GM21367 (cell line): ENCODE measurements around the gene CHST4.
"Not testable (repeated sequence)": the region's sequence is repeated elsewhere in the genome, so short reads cannot be mapped to it uniquely, and the experiment has no call there.

Source experiments
- ATAC-seq: cut with Tn5 transposase; IDR thresholded peaks from one replicate; pipeline ENCODE4 v1.9.1; 2021; ENCODE audit not compliant: unreplicated experiment

CHST4 gene

GRCh38 chr16:71526111-71526631, at the start of gene CHST4:
CHST4 (plus strand) TSS chr16:71526426; CDS start chr16:71536678, 10,252 bp downstream.
- ATAC-seq = no peak

GRCh38 chr16:71476457-71477124, 49.6 kb upstream of the CHST4 start:
- ATAC-seq = no peak

DNA sequence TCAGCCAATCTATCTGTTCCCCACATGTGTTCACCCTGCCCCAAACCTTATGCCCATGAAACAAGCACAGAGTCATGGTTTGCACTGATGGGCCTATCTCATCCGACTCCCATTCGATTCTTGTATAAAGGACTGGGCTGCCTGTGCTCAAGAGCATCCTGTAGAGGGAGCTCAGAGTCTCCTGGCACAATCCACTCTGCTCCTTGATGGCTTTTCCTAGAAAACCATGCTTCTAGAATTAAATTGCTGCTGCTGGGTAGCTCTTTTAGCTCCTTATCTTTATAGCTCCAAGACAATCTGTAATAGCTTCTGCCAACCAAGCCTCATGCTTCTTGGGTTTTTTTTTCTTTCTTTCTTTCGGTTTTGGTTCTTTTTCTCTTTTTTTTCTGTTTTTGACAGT, 46.8 kb upstream of the CHST4 start:
- ATAC-seq = no peak

- no peak for ATAC-seq
Measured at GRCh38 chr16:71480956-71481355, 45.3 kb upstream of the CHST4 start.

GRCh38 chr16:71482569-71482968, 43.7 kb upstream of the CHST4 start:
- ATAC-seq = no peak

DNA sequence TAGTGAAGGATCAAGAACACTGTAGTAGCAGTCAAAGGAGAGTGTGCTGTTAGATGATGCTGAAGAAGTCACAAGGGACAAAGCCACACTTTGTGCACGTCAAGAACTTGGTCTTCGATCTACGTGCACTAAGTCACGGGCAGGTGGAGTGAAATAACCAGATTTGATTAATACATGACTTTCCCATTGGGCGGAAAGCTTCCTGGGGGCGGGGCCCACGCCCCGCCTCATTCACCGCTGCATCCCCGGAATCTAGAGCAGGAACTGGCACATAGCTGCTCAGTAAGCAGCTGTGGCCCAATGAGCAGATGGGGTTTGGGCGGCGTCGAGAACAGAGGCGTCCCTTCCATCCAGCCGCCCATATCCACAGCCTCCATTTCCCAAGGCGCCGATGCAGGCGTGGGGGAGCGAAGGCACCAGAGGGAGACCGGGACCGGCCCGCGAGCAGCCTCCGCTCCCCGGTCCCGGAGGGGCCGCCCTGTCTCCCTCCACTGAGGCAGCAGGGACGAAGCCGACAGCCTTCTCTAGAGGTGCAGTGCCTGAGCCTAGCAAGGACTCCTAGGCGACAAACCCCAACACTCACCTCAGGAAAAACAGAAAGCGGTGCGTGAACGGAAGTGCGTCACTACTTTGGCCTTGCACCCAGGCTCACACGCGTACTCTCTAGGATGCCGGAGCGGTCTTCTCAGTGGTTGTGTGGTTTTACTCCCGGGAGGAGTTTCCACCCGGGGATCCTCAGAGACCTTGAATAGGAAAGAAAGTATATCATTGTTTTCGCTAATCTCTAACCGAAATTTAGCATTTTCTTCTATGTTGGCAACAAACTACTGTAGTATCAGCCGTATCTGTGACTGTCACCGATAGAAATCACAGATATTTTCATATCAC, 42.0 kb upstream of the CHST4 start:
- ATAC-seq = peak; percentile 79

DNA sequence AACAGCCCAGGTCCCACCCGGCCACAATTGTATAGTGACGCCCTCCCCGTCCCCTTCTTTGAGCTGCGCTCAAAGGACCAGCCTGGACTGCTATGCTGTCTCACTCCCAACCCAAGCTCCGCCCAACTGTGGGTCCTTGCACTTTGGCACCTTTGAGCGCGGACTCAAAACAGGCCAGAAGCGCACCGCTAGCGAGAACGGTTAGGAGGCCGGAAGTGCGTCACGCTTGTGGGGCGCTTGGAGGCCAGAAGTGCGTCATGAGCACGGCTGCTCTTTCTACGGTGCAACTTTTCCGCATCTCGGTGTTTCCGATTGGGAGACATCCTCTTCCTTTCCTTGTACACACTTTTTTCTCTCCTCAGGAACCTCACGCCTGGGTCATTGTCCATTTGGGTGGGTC, 37.1 kb upstream of the CHST4 start, which contains the start of gene ZNF19:
TSS of gene ZNF19 (minus strand) at position 203 of the 400 bp plus-strand sequence. CDS start 7,210 bp downstream, outside the sequence.
- ATAC-seq = no peak

GRCh38 chr16:71490361-71490760, 35.9 kb upstream of the CHST4 start:
- ATAC-seq = no peak

GRCh38 chr16:71491054-71491453, 35.2 kb upstream of the CHST4 start:
- ATAC-seq = no peak

- ATAC-seq = no peak
Measured at GRCh38 chr16:71492786-71493185, 33.4 kb upstream of the CHST4 start.

DNA sequence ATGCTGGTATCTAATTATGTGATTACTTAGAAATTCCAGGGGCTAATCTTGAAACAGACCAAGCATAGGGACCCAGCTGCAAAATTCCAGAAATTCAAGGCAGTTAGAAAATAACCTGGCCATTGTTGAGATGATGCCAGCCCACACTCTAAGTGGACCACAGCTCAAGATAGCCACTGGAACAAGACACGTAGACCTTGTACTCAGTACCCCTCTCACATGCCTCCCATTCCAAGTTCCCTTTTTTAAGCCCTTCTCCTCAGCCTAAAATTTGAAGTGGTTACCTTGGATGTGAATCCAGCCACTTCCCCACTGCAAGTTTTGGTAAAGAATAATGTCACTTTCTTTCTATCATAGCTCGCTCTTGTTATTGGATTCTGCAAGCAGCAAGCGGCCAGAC, 33.0 kb upstream of the CHST4 start:
- no peak for ATAC-seq

DNA sequence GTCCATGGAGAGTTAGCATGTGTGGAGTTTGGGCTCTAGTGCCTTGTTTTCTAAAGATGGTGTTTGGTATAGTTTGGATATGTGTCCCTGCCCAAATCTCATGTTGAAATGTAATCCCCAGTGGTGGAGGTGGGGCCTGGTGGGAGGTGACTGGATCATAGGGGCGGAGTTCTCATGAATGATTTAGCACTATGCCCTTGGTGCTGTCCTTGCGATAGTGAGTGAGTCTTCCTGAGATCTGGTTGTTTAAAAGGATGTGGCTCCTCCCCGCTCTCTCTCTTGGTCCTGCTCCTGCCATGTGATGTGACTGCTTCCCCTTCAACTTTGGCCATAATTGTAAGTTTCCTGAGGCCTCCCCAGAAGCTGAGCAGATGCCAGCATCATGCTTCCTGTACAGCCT, 28.2 kb upstream of the CHST4 start:
- no peak for ATAC-seq

DNA sequence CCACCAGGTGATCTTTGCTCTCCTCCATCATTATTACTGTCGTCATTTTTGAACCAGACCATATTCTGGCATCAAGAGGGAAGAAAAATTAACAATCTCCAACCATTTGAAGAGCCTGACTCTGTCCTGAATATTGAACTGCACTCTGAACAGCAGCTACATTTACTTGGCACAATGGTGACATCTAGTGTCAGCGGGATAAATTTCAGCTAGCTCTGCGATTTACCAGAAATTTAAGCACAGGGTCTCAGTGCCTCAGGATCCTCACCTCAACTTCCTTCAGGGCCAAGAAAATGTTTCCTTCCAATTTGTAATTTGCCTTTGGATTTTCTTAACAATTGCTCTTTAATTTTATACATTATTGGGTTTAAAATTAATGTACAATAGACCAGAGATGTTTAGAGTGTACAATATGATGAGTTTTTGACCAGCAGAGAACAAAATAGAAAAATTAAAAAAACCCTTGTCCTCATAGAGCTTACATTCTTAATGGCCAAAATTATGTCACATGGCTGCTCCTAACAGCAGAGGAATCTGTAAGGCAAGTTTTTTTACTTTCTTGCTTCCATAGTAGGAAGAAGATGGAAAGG, 26.4 kb upstream of the CHST4 start:
- ATAC-seq = no peak

DNA sequence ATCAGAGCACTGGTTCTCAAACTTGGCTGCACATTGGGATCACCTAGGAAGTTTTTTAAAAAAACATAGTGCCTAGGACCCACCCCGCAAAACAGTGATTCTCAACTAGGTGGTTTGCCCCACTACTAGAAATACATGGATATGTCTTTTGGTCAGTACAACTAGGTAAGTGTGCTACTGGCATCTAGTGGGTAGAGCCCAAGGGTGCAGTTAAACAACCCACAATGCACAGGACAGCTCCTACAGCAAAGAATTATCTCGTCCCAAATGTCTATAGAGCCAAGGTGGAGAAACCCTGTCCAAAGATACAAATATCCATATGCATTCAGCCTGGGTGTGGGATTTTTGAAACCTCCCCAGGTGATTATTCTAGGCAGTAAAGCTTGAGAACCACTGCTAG, 25.3 kb upstream of the CHST4 start:
- no peak for ATAC-seq

DNA sequence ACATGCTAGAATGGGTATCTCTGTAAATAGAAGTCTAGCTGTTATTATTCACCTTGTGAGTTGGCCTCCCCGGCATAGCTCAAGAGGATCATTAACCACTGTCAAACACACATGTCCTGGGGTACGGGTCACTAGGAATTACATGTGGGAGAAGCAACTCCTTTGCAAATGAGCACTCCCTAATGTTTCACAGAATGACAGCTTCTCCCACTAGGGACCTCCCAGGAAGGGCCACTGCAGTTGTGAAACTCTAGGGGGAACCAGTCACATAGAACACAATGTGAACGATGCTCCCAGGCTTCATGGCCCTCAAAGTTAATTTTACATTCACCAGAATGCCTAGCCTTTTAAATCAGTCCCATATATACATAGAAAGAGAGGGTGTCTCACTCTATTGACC, 24.7 kb upstream of the CHST4 start:
- ATAC-seq = no peak

DNA sequence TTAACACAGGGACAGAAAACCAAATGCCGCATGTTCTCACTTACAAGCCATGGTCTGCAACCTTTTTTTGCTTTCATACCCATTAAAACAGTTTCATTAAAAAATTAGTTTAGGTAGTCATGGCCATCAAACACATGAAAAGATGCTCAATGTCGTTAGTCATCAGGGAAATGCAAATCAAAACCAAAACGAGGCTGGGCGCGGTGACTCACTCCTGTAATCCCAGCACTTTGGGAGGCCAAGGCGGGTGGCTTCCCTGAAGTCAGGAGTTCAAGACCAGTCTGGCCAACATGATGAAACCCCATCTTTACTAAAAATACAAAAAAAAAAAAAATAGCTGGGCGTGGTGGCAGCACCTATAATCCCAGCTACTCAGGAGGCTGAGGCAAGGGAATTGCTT, 22.2 kb upstream of the CHST4 start:
- not testable (repeated sequence) for ATAC-seq

- ATAC-seq = no peak
Measured at GRCh38 chr16:71504901-71505300, 21.3 kb upstream of the CHST4 start.

DNA sequence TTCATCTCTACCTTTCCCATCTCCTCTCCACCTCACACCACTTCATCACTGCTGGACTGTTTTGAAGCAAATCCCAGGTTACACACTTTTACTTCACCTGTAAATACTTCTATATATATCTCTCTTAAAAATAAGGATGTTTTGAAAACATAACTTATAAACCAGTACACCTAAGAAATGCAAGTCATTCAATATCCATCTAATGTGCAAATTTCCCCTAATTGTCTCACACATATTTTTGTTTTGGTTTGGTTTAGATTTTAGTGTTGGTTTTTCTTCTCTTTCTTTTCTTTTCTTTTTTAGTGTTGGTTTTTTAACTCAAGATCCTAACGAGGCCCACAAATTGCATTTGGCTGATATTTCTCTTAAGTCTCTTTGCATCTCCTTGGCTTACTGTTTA, 19.2 kb upstream of the CHST4 start:
- no peak for ATAC-seq

DNA sequence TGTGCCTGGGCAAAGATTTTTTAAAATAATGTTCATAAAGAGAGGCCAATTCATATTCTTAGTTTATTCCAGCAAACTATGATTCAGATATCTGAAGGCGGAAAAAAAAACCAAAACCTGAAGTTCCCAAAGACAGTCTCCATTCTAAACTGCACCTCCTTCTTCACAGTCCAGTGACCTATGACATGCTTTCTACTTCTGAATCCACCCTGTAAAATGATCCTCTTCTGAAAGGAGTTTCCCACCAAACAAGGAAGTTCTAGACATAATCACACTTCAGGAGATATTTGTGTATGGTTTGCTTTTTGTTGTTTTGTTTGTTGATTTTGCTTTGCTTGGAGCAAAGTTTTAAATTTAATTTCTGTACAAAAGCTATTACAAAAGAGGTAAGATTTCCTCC, 12.9 kb upstream of the CHST4 start:
- ATAC-seq = no peak

GRCh38 chr16:71514476-71514875, 11.8 kb upstream of the CHST4 start:
- no peak for ATAC-seq

GRCh38 chr16:71515026-71515425, 11.2 kb upstream of the CHST4 start:
- no peak for ATAC-seq

DNA sequence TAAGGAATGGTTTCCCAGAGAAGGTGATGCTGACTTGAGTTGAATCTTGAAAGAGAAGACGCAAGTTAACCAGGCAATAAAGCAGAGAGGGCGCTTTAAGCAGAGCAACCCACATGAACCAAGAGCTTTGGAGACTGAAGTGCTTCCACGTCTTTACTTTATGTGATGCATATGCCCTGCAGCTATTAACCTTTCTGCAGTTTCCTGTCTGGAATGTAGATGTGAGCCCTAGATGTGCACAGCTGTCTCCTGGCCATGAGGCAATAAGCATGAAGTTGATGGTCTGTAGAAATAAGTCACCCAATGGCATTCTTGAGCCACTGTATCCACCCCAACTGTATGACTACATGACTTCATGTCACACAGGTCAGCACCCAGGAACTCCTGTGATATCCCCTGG, 5.7 kb upstream of the CHST4 start:
- ATAC-seq = no peak
